Left ventricle myocardium inferior (tissue), 1 donor: Measurements from ENCODE around the gene CCL25. TPM values are rescaled to one million over a fixed set of nuclear protein-coding genes. Genes with fewer than 3 reads are reported as not detected.

Experiments used
- DNase-seq: peaks from one replicate; pipeline ENCODE4 v3.0.0-alpha.2; 2020
- H3K27ac ChIP-seq: fragments of 200-600 bp; replicated peaks from 2 replicates; pipeline ENCODE4 v1.8.0; 2021
- H3K27me3 ChIP-seq: fragments of 200-600 bp; 2 replicates; pipeline ENCODE4 v1.8.0; 2021; ENCODE audit warnings: low read depth
- H3K36me3 ChIP-seq: fragments of 200-600 bp; 2 replicates; pipeline ENCODE4 v1.8.0; 2021
- H3K4me1 ChIP-seq: fragments of 200-600 bp; 2 replicates; pipeline ENCODE4 v1.8.0; 2021
- H3K4me3 ChIP-seq: fragments of 200-600 bp; 2 replicates; pipeline ENCODE4 v1.8.0; 2021; ENCODE audit warnings: mild to moderate bottlenecking, moderate library complexity
- H3K9me3 ChIP-seq: fragments of 200-600 bp; replicated peaks from 2 replicates; pipeline ENCODE4 v1.8.0; 2021
- intact Hi-C: fragments of 100-400 bp; cut with micrococcal nuclease; formaldehyde crosslinking; loops from one replicate; pipeline ENCODE4 v1.11.0; 2022
- total RNA-seq: library from RNA; stranded (reverse); fragmentation: NEBNext Ultra II Directional; extraction: Animal tissue kit (Norgen Biotek cat#: 25700); gene quantifications from one replicate; pipeline ENCODE4 v1.2.1, GENCODE V29; 2021
- TF ChIP-seq, protein P1 (sequence below): fragments of 200-600 bp; IDR thresholded peaks from 2 replicates; pipeline ENCODE4 v1.8.0; 2021; ENCODE audit warnings: antibody characterized with exemption, mild to moderate bottlenecking, borderline replicate concordance
- donor health status: DM: no; HTN: yes; CAD: no; lungs with severe emphysema.

Gene CCL25
- total RNA-seq, 1 donor from 2014 or later, result not detected

DNA sequence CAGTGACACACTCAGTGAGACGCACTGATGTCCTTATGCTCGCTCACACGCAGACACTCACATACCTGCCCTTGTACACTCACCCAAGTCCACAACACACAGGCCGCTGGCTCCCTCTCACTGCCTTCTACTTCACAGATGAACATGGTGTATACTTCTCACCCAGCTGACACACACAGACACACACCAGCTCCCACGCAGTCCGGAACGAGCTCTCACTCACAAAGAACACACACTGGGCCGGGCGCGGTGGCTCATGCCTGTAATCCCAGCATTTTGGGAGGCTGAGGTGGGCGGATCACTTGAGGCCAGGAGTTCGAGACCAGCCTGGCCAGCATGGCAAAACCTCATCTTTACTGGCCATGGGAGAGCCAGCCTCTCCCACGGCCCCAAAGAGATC is 31.6 kb downstream of the CCL25 start:
- no peak overlapping the region for H3K4me3 ChIP-seq
- intact Hi-C loops, result no loop called here
- no peaks in the 10 kb centered on the region for H3K4me1 ChIP-seq
- TF ChIP-seq, protein P1, sequence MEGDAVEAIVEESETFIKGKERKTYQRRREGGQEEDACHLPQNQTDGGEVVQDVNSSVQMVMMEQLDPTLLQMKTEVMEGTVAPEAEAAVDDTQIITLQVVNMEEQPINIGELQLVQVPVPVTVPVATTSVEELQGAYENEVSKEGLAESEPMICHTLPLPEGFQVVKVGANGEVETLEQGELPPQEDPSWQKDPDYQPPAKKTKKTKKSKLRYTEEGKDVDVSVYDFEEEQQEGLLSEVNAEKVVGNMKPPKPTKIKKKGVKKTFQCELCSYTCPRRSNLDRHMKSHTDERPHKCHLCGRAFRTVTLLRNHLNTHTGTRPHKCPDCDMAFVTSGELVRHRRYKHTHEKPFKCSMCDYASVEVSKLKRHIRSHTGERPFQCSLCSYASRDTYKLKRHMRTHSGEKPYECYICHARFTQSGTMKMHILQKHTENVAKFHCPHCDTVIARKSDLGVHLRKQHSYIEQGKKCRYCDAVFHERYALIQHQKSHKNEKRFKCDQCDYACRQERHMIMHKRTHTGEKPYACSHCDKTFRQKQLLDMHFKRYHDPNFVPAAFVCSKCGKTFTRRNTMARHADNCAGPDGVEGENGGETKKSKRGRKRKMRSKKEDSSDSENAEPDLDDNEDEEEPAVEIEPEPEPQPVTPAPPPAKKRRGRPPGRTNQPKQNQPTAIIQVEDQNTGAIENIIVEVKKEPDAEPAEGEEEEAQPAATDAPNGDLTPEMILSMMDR, result no peak
- peaks cover 4% of the 10 kb centered on the region for H3K9me3 ChIP-seq
- H3K27ac ChIP-seq, result no peak overlapping the region
- H3K36me3 ChIP-seq, result no peaks in the 10 kb centered on the region
- H3K27me3 ChIP-seq, result peaks cover 47% of the 10 kb centered on the region
- no peak for DNase-seq

DNA sequence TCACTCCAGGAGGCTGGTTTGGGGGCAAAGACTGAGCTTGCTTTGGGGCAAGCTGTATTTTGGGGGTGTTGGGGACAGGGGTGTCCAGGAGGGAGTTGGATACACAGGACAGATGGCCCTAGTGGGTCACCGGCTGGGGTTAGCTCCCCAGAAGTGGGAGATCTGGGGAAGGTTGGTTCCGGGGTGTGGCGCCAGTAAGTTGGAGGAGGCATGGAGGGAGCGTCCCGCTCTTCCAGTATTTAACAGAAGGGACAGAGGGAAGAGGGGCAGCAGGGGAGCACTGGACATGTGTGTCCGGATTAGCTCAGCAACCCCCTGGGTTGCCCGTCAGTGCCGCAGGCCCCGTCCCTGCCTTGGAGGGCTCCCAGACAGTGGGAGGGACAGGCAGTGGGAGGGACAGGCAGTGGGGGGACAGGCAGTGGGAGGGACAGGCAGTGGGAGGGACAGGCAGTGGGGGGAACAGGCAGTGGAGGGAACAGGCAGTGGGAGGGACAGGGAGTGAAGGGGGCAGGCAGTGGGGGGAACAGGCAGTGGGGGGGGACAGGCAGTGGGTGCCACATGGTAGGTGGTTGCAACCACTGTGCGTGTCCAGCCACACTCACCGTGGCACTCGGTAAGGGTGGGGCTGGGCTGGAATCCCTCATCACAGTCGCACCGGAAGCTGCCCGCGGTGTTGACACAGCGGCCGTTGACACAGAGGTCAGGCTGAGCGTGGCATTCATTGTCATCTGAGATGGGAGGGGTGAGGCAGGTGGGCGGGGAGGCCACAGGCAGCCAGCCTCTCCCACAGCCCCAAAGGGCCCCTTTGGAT is 33.2 kb downstream of the CCL25 start:
- H3K36me3 ChIP-seq, result no peaks in the 10 kb centered on the region
- no peak for DNase-seq
- no peaks in the 10 kb centered on the region for H3K4me1 ChIP-seq
- H3K4me3 ChIP-seq, result no peak overlapping the region
- intact Hi-C loops, result no loop called here
- H3K9me3 ChIP-seq, result peaks cover 4% of the 10 kb centered on the region
- no peak overlapping the region for H3K27ac ChIP-seq
- TF ChIP-seq, protein P1, result no peak
- peaks cover 62% of the 10 kb centered on the region for H3K27me3 ChIP-seq

DNA sequence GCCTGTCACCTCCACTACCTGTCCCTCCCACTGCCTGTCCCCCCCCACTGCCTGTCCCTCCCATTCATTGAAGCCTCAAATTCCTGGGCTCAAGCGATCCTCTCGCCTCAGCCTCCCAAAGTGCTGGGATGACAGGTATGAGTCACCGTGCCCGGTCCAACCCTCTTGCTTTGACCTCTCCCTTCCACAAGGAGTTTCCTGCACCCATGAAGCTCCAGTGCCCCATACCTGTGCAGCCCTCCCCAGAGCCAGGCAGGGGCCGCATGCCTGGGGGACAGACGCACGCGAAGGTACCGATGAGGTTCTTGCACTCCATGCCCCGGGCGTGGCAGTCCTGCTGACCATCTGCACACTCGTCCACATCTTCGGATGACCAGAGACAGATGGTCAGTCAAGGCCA is 34.3 kb downstream of the CCL25 start:
- TF ChIP-seq, protein P1, result no peak
- DNase-seq, result no peak
- H3K27me3 ChIP-seq, result peaks cover 69% of the 10 kb centered on the region
- H3K36me3 ChIP-seq, result no peaks in the 10 kb centered on the region
- no peaks in the 10 kb centered on the region for H3K9me3 ChIP-seq
- no peak overlapping the region for H3K4me3 ChIP-seq
- no peaks in the 10 kb centered on the region for H3K4me1 ChIP-seq
- no peak overlapping the region for H3K27ac ChIP-seq
- intact Hi-C loops, result no loop called here

GRCh38 chr19:8087876-8088275 is 35.3 kb downstream of the CCL25 start:
- Histone ChIP-seq H3K27me3 (peaks cover 69% of the 10 kb centered on the region), H3K9me3 (no peaks in the 10 kb centered on the region), H3K4me1 (no peaks in the 10 kb centered on the region), H3K36me3 (no peaks in the 10 kb centered on the region), H3K4me3 (no peak overlapping the region), H3K27ac (no peak overlapping the region)
- intact Hi-C loops, result no loop called here
- no peak for DNase-seq
- TF ChIP-seq, protein P1, result no peak

- no peak overlapping the region for H3K4me3 ChIP-seq
- no peak overlapping the region for H3K27ac ChIP-seq
- intact Hi-C loops, result no loop called here
- no peak for DNase-seq
- peaks cover 11% of the 10 kb centered on the region for H3K9me3 ChIP-seq
- H3K27me3 ChIP-seq, result peaks cover 66% of the 10 kb centered on the region
- H3K36me3 ChIP-seq, result no peaks in the 10 kb centered on the region
- TF ChIP-seq, protein P1, result no peak
- no peaks in the 10 kb centered on the region for H3K4me1 ChIP-seq
Measured at GRCh38 chr19:8088752-8089663, 36.4 kb downstream of the CCL25 start.
